ENCODE measurements around the gene BAHCC1.
A peak's percentile ranks its signal among the peaks of the same experiment; 100 is the strongest.

BAHCC1 gene

GRCh38 chr17:81480140-81481072 lies 85.1 kb downstream of the BAHCC1 start:
- no peak for DNase-seq (ENCODE audit: low spot score)

GRCh38 chr17:81481073-81481799 lies 86.0 kb downstream of the BAHCC1 start:
- DNase-seq (ENCODE audit: low spot score), result no peak

- no peak for DNase-seq (ENCODE audit: low spot score)
Measured at GRCh38 chr17:81481815-81482505, 86.7 kb downstream of the BAHCC1 start.

GRCh38 chr17:81482673-81483072 lies 87.4 kb downstream of the BAHCC1 start:
- DNase-seq (ENCODE audit: low spot score), result no peak

GRCh38 chr17:81483085-81483861 lies 88.0 kb downstream of the BAHCC1 start:
- no peak for DNase-seq (ENCODE audit: low spot score)

- no peak for DNase-seq (ENCODE audit: low spot score)
Measured at GRCh38 chr17:81483862-81484194, 88.6 kb downstream of the BAHCC1 start.

GRCh38 chr17:81484195-81484979 lies 89.1 kb downstream of the BAHCC1 start:
- DNase-seq (ENCODE audit: low spot score), result peak; percentile 87

- DNase-seq (ENCODE audit: low spot score), result no peak
Measured at GRCh38 chr17:81486199-81486810, 91.0 kb downstream of the BAHCC1 start.

GRCh38 chr17:81487089-81487486 lies 91.8 kb downstream of the BAHCC1 start:
- no peak for DNase-seq (ENCODE audit: low spot score)

- peak; percentile 81 for DNase-seq (ENCODE audit: low spot score)
Measured at GRCh38 chr17:81487487-81488275, 92.4 kb downstream of the BAHCC1 start.

- DNase-seq (ENCODE audit: low spot score), result no peak
Measured at GRCh38 chr17:81488276-81488860, 93.1 kb downstream of the BAHCC1 start.

- DNase-seq (ENCODE audit: low spot score), result no peak
Measured at GRCh38 chr17:81489012-81489997, 94.0 kb downstream of the BAHCC1 start.

GRCh38 chr17:81489998-81490992 lies 95.0 kb downstream of the BAHCC1 start:
- DNase-seq (ENCODE audit: low spot score), result no peak

GRCh38 chr17:81491181-81491581 lies 95.9 kb downstream of the BAHCC1 start:
- no peak for DNase-seq (ENCODE audit: low spot score)

- DNase-seq (ENCODE audit: low spot score), result no peak
Measured at GRCh38 chr17:81491761-81492160, 96.5 kb downstream of the BAHCC1 start.

GRCh38 chr17:81492202-81492601 lies 96.9 kb downstream of the BAHCC1 start:
- no peak for DNase-seq (ENCODE audit: low spot score)

- no peak for DNase-seq (ENCODE audit: low spot score)
Measured at GRCh38 chr17:81492706-81493105, 97.4 kb downstream of the BAHCC1 start.
